HEK293T (cell line): ENCODE data around the gene NUDT2.

Experiments used
- CTCF ChIA-PET: fragments of 350-600 bp; formaldehyde crosslinking; extraction: SDS; loops from one replicate; lab custom pipeline; 2021; ENCODE audit warnings: antibody characterized with exemption, inconsistent platforms; lab: Yijun Ruan, JAX
- POLR2A ChIA-PET: fragments of 350-600 bp; formaldehyde crosslinking; extraction: SDS; loops from one replicate; lab custom pipeline; 2020; ENCODE audit warnings: antibody characterized with exemption, inconsistent platforms; lab: Yijun Ruan, JAX
- DNase-seq: peaks from one replicate; pipeline ENCODE4 v3.0.0; 2012; ENCODE audit warnings: mixed read lengths; ENCODE audit errors: extremely low spot score
- ARNT ChIP-seq: fragments of 450-650 bp; IDR thresholded peaks from 2 replicates; pipeline ENCODE4 v1.6.1; 2017; ENCODE audit warnings: mild to moderate bottlenecking
- BHLHE40 ChIP-seq: fragments of 450-650 bp; IDR thresholded peaks from 2 replicates; pipeline ENCODE4 v1.6.1; 2016; ENCODE audit warnings: mild to moderate bottlenecking, moderate library complexity, borderline replicate concordance
- CTBP1 ChIP-seq: fragments of 450-650 bp; IDR thresholded peaks from 2 replicates; pipeline ENCODE4 v1.6.1; 2016; ENCODE audit warnings: borderline replicate concordance
- ELF4 ChIP-seq: fragments of 450-650 bp; IDR thresholded peaks from 2 replicates; pipeline ENCODE4 v1.6.1; 2017; ENCODE audit warnings: antibody characterized with exemption
- FOXA1 ChIP-seq: fragments of 450-650 bp; IDR thresholded peaks from 2 replicates; pipeline ENCODE4 v1.6.1; 2016; ENCODE audit warnings: mild to moderate bottlenecking
- FOXK2 ChIP-seq: fragments of 450-650 bp; IDR thresholded peaks from 2 replicates; pipeline ENCODE4 v1.6.1; 2016; ENCODE audit warnings: mild to moderate bottlenecking
- FOXM1 ChIP-seq: fragments of 450-650 bp; IDR thresholded peaks from 2 replicates; pipeline ENCODE4 v1.6.1; 2017; ENCODE audit warnings: mild to moderate bottlenecking, borderline replicate concordance
- HDGF ChIP-seq: fragments of 450-650 bp; IDR thresholded peaks from 2 replicates; pipeline ENCODE4 v1.6.1; 2017; ENCODE audit warnings: antibody characterized with exemption, borderline replicate concordance
- L3MBTL2 ChIP-seq: fragments of 450-650 bp; conservative IDR thresholded peaks from 2 replicates; pipeline ENCODE4 v1.6.1; 2016; ENCODE audit warnings: mild to moderate bottlenecking
- LEF1 ChIP-seq: fragments of 450-650 bp; IDR thresholded peaks from 2 replicates; pipeline ENCODE4 v1.6.1; 2017; ENCODE audit warnings: mild to moderate bottlenecking, borderline replicate concordance
- NFRKB ChIP-seq: fragments of 450-650 bp; IDR thresholded peaks from 2 replicates; pipeline ENCODE4 v1.6.1; 2016; ENCODE audit warnings: mild to moderate bottlenecking, moderate library complexity
- PKNOX1 ChIP-seq: fragments of 450-650 bp; IDR thresholded peaks from 2 replicates; pipeline ENCODE4 v1.6.1; 2016
- SP1 ChIP-seq: fragments of 450-650 bp; IDR thresholded peaks from 2 replicates; pipeline ENCODE4 v1.6.1; 2017
- SUZ12 ChIP-seq: fragments of 450-650 bp; IDR thresholded peaks from 2 replicates; pipeline ENCODE4 v1.6.1; 2016; ENCODE audit warnings: mild to moderate bottlenecking
- TARDBP ChIP-seq: fragments of 450-650 bp; IDR thresholded peaks from 2 replicates; pipeline ENCODE4 v1.6.1; 2016
- ZNF384 ChIP-seq: fragments of 450-650 bp; IDR thresholded peaks from 2 replicates; pipeline ENCODE4 v1.6.1; 2016

Gene NUDT2

DNA sequence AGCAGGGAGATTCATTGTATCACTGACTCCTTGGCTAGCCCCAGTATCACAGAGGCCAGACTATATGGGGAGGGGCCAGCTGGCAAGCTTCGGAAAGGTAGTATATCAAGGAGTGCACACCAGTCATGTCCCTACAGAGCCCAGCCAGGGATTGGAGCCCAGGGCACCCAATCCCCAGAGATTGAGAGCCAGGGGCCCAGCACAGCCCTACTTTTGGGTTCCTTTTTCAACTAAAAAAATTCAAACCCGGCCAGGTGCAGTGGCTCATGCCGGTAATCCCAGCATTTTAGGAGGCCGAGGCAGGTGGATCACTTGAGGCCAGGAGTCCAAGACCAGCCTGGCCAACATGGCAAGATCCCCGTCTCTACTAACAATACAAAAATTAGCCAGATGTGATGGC is 52.7 kb downstream of the NUDT2 start:
- CTCF ChIA-PET, result no interaction called here
- POLR2A ChIA-PET, result no interaction called here
- no peak for TF ChIP-seq CTBP1
- TF ChIP-seq PKNOX1, result no peak
- TF ChIP-seq SP1, result no peak
- no peak for DNase-seq

DNA sequence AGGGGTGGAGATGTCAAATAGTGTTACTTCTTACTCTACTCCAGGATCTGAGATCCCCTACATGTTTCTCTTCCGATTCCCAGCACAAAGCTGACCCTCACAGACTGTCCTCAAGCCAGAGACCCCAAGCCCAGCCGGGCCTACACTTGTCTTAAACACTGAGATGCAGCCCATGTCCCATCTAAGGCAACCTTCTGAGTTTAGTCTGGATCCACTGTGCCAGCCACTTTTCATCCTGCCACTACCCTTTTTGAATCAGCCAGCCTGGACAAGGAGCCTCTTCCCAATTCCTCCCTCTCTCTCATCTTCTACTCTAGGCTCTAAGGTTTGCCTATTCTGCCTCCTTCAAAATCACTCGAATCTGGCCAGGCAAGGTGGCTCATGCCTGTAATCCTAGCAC is 53.5 kb downstream of the NUDT2 start:
- TF ChIP-seq NFRKB, result no peak
- no peak for TF ChIP-seq BHLHE40
- TF ChIP-seq LEF1, result no peak
- TF ChIP-seq ZNF384, result no peak
- no peak for TF ChIP-seq ELF4
- TF ChIP-seq SP1, result no peak
- TF ChIP-seq TARDBP, result no peak
- no peak for DNase-seq
- ChIA-PET POLR2A (no interaction called here), CTCF (no interaction called here)

- POLR2A ChIA-PET, result no interaction called here
Measured at GRCh38 chr9:34383904-34384303, 54.5 kb downstream of the NUDT2 start.

DNA sequence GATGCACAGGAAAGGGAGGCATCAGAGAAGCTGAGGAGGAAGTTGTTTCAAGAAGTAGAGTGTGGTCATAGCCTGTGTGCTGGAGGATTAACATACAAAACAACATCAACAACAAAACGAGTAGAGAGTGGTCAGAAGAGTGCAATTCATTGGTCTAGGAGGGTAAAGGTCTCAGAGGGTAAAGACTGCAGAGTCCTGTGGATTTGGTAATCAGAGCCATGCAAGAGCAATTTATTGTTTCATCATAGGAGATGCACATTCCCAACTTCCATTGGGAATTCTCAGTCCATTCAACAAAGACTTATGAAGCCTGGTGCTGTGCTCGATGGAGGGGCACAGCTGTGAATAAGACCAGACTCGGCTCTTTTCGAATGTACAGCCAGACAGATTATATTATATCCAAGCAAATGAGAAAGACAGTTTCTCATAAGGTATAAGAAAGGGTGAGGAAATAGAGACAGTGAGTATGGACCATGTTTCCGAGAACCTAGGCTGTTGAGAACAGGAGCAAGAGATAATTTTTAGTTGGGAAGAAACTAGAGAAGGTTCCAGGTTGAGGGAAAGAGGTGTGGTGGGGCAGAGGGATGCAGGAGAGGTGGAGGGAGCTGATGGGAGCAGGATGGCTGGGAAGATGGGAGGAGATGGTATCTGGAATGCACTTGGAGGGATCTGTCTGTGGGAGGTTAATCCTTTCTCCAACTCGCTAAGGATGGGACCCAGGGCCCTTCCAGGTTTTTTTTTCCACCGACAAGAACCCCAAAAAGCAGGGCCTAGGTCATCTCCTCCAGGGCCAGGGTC is 55.2 kb downstream of the NUDT2 start:
- no peak for TF ChIP-seq BHLHE40
- no peak for TF ChIP-seq L3MBTL2
- TF ChIP-seq TARDBP, result no peak
- CTCF ChIA-PET, result no interaction called here
- DNase-seq, result no peak
- POLR2A ChIA-PET, result no interaction called here

More at GRCh38 chr9:34383904-34384303, 54.5 kb downstream of the NUDT2 start:
- no peak for TF ChIP-seq FOXA1
- no peak for TF ChIP-seq PKNOX1
- no peak for TF ChIP-seq NFRKB
- no peak for TF ChIP-seq ARNT
- no peak for TF ChIP-seq CTBP1
- no peak for TF ChIP-seq ELF4
- no peak for TF ChIP-seq BHLHE40
- no peak for TF ChIP-seq LEF1
- no peak for TF ChIP-seq L3MBTL2
- no peak for TF ChIP-seq SP1
- no peak for TF ChIP-seq FOXM1
- TF ChIP-seq ZNF384, result no peak
- no peak for TF ChIP-seq HDGF
- no peak for TF ChIP-seq FOXK2
- DNase-seq, result no peak
- CTCF ChIA-PET, result no interaction called here

- CTCF ChIA-PET, result interaction anchor here (0.7 to 1.1 kb wide), 2 partner anchors 18 to 248 kb away, joined by 3 to 4 read pairs; no protein-coding TSS in a partner anchor
- POLR2A ChIA-PET, result no interaction called here
- DNase-seq, result no peak
- TF ChIP-seq TARDBP (no peak), BHLHE40 (no peak), ARNT (no peak), PKNOX1 (no peak), SP1 (no peak), ZNF384 (no peak), SUZ12 (no peak), FOXM1 (no peak), L3MBTL2 (no peak), HDGF (no peak), NFRKB (no peak), FOXK2 (no peak), LEF1 (no peak), ELF4 (no peak), FOXA1 (no peak), CTBP1 (no peak)
Measured at GRCh38 chr9:34385561-34386230, 56.3 kb downstream of the NUDT2 start.

DNA sequence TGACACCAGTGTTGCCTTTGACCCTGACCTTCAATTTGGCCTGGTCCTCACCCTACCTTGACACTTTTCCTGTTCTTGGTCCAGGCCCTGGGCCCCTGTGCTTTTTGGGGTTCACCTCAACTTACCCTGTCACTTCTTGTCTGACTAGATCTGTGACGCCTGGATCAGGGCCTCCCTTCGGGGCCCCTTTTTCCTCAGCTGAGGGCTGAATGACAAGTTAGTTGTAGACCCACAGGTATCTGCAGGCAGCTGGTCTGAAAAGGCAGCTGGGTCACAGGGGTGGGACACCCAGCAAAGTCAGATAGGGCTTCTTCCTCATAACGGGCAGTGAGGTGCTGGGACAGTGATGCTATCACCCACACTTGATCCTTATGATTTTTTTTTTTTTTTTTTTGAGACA is 57.3 kb downstream of the NUDT2 start:
- ChIA-PET CTCF (interaction anchor here (0.6 to 1.1 kb wide), 2 partner anchors 17 to 113 kb away, joined by 3 to 4 read pairs; no protein-coding TSS in a partner anchor), POLR2A (no interaction called here)
- DNase-seq, result no peak
- TF ChIP-seq TARDBP (no peak), PKNOX1 (no peak), L3MBTL2 (no peak), HDGF (no peak), ARNT (no peak), LEF1 (no peak), SP1 (no peak)
